ENCODE data around the gene KCNJ12. TPM values are rescaled to one million over a fixed set of nuclear protein-coding genes. Genes with fewer than 3 reads are reported as not detected.

The KCNJ12 gene
- total RNA-seq, 1 donor from 2014 or later = 0.76 TPM

GRCh38 chr17:21355586-21355985 is 20.6 kb upstream of the KCNJ12 start:
- DNase-seq (ENCODE audit: low spot score in 2 of 2, unreplicated experiment in 2 of 2) = no peak
- Mint-ChIP-seq H3K27ac (no peak overlapping the region), H3K4me3 (no peak overlapping the region), H3K36me3 (no peaks in the 10 kb centered on the region), H3K27me3 (ENCODE audit: low read depth) (peaks cover 3% of the 10 kb centered on the region), H3K4me1 (no peaks in the 10 kb centered on the region), H3K9me3 (no peaks in the 10 kb centered on the region)
- TF ChIP-seq, protein P1, sequence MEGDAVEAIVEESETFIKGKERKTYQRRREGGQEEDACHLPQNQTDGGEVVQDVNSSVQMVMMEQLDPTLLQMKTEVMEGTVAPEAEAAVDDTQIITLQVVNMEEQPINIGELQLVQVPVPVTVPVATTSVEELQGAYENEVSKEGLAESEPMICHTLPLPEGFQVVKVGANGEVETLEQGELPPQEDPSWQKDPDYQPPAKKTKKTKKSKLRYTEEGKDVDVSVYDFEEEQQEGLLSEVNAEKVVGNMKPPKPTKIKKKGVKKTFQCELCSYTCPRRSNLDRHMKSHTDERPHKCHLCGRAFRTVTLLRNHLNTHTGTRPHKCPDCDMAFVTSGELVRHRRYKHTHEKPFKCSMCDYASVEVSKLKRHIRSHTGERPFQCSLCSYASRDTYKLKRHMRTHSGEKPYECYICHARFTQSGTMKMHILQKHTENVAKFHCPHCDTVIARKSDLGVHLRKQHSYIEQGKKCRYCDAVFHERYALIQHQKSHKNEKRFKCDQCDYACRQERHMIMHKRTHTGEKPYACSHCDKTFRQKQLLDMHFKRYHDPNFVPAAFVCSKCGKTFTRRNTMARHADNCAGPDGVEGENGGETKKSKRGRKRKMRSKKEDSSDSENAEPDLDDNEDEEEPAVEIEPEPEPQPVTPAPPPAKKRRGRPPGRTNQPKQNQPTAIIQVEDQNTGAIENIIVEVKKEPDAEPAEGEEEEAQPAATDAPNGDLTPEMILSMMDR (IDR thresholded peaks at IDR 0.05; ENCODE audit: unreplicated experiment) = no peak

GRCh38 chr17:21356537-21357127 is 19.5 kb upstream of the KCNJ12 start:
- TF ChIP-seq, protein P1 (IDR thresholded peaks at IDR 0.05; ENCODE audit: unreplicated experiment) = no peak
- Mint-ChIP-seq H3K4me3 (no peak overlapping the region), H3K4me1 (no peaks in the 10 kb centered on the region), H3K27me3 (ENCODE audit: low read depth) (peaks cover 3% of the 10 kb centered on the region), H3K27ac (no peak overlapping the region), H3K9me3 (no peaks in the 10 kb centered on the region), H3K36me3 (no peaks in the 10 kb centered on the region)
- no peak for DNase-seq (ENCODE audit: low spot score in 2 of 2, unreplicated experiment in 2 of 2)

DNA sequence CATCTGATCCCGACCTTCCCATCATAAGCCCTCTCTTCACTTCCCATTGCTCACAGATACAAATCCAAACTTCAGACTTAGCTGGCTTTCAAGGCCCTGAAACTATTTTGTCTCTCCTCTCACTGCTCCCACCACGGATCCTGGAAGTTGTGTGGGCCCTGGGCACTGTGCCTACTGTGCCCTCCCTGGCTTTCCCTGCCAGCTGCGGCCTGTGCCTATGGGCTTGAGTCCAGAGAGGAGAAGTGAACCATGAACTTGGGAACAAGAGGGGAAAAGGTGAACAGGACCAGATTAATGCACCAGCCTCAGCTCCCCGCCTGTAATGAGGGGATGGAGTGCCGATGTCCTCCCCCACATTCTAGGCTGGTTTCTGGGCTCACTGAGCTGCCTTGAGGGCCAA is 18.9 kb upstream of the KCNJ12 start:
- TF ChIP-seq, protein P1 (IDR thresholded peaks at IDR 0.05; ENCODE audit: unreplicated experiment) = no peak
- Mint-ChIP-seq H3K27ac (no peak overlapping the region), H3K9me3 (no peaks in the 10 kb centered on the region), H3K4me3 (no peak overlapping the region), H3K36me3 (no peaks in the 10 kb centered on the region), H3K27me3 (ENCODE audit: low read depth) (peaks cover 3% of the 10 kb centered on the region), H3K4me1 (no peaks in the 10 kb centered on the region)
- no peak for DNase-seq (ENCODE audit: low spot score in 2 of 2, unreplicated experiment in 2 of 2)

DNA sequence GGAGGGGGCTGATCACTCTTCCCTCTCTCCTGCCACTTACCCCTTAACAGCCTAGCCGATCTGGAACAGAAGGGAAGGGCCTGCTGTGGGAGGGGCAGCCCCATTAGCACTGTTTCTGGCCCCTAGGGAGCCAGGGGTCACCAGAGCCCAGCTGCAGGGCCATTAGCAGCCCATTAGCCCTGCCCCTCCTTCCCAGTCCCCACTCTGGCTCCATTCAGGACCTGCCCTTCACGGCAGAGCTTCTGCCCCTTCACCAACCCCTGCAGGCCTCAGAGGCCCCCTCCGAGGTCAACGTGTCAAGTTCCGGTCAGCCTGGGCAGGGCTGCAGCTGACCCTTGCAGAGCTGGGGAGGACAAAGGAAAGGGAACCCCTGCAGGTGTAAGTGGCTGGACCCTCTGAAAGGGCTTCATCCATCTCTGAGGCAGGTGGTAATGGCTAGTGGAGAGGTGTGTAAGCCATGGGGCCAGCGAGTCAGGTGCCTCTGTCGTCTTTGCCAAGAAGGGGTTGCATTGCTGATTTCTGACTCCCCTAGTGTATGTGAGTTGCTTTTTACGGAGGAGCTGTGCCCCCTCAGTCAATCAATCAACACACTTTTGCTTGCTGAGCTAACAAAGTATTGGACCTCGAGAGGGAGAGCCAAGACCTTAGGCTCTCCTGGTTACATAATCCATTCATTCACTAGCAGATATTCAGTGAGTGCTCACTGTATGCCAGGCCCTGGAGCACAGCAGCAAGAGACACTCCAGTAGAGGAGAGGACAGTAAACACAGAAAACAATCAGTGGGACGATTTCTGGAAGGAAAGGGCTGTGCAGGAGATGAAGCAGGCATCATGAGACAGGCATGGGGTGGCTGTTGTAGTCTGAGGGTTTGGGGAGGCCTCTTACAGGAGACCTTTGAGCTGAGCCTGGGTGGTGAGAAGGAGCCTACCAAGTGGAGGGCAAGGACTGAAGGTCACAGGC is 18.2 kb upstream of the KCNJ12 start:
- no peak for DNase-seq (ENCODE audit: low spot score in 2 of 2, unreplicated experiment in 2 of 2)
- H3K4me3 Mint-ChIP-seq = no peak overlapping the region
- TF ChIP-seq, protein P1 (IDR thresholded peaks at IDR 0.05; ENCODE audit: unreplicated experiment) = no peak
- no peaks in the 10 kb centered on the region for H3K36me3 Mint-ChIP-seq
- peaks cover 3% of the 10 kb centered on the region for H3K27me3 Mint-ChIP-seq (ENCODE audit: low read depth)
- H3K27ac Mint-ChIP-seq = no peak overlapping the region
- no peaks in the 10 kb centered on the region for H3K9me3 Mint-ChIP-seq
- no peaks in the 10 kb centered on the region for H3K4me1 Mint-ChIP-seq

DNA sequence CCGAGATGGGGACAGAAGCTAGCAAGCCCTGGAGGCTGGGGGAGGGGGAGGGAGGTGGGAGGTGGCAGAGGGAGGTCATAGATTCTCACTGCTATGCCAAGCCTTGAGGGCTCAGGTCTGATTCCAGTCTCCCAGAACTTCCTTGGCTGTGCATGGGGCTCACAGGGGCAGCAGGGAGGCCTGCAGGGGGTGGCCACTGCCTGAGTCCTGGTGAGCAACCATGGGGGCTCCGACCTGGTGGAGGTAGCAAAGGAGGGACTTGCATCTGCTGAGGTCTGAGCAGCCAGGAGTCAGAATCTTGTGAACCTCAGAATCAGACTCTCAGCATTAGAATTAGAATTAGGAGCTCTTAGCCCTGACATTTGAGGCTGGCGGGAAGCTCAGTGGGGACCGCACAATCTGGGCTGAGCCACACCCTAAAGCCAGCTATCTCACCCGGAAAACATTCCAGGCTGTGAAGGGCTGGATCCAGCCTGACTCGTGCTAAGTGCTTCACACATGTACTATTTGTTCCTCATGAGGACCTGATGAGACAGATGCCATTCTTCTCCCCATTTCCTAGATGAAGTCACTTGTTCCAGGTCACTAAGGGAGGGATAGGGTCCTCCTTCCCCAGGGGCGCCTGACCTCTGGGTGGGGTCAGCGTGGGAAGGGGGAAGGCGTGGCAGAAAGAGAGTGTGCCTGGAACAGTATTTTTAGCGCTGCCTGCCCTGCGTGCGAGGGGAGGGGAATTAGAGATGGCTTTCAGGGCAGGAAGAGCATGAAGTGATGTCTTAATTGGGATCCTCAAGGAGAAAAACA is 17.3 kb upstream of the KCNJ12 start:
- Mint-ChIP-seq H3K4me1 (no peaks in the 10 kb centered on the region), H3K4me3 (no peak overlapping the region), H3K36me3 (no peaks in the 10 kb centered on the region), H3K9me3 (no peaks in the 10 kb centered on the region), H3K27ac (no peak overlapping the region), H3K27me3 (ENCODE audit: low read depth) (peaks cover under 1% of the 10 kb centered on the region)
- DNase-seq (ENCODE audit: low spot score in 2 of 2, unreplicated experiment in 2 of 2) = no peak
- TF ChIP-seq, protein P1 (IDR thresholded peaks at IDR 0.05; ENCODE audit: unreplicated experiment) = no peak

Data from mesothelial cell of epicardium (in vitro differentiated cells).